Measurements from ENCODE around the gene MSL2. TPM values are rescaled to one million over a fixed set of nuclear protein-coding genes. Genes with fewer than 3 reads are reported as not detected.
A peak's percentile ranks its signal among the peaks of the same experiment; 100 is the strongest.

Gene MSL2
- total and polyA plus RNA-seq, 10 donors, result 12.0 to 89.3 (median 56.3) TPM

DNA sequence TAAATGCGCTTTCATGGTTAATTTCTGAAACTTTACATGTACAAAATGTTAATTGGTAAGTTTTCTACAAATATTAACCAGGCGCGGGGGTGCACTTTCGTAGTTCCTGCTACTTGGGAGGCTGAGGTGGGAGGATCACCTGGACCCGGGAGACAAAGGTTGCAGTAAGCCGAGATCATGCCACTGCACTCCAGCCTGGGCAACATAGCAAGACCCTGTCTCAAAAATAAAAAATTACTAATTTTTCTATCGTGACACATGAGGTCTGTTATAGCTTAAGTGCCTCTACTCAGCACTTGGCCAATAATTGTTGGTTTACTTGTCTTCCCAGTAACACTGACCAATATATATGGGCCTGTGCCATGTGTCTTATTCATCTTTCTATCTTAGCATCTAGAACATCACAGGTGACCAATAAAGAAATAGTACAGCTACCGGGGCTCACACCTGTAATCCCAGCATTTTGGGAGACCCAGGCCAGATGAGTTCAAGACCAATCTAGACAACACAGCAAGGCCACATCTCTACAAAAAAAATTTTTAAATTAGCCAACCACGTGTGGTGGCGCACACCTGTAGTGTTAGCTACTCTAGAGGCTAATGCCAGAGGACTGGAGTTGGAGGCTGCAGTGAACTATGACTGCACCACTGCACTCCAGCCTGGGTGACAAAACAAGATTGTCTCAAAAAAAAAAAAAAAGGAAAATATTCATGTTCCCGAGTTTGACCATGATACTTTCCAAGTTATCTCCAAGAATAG, 6.1 kb downstream of the MSL2 start:
- peaks cover 60 to 93% (median 81%) of the 10 kb centered on the region in 6 donors for H3K4me1 ChIP-seq
- H3K27me3 ChIP-seq (replicated peaks in 1 of 7), result no peaks in the 10 kb centered on the region
- no peak overlapping the region for H3K27ac ChIP-seq
- DNase-seq, result no peak
- WGBS, 5 donors, result 89 to 95% (median 91%) methylated on average over 11 of the region's 11 CpGs
- no peaks in the 10 kb centered on the region for H3K9me3 ChIP-seq
- intact Hi-C loops (cut with DNase I; ENCODE audit: low total_unique reads), result loop anchor here (10.0 kb wide), 2 partner anchors 55 to 565 kb away; partner anchors contain the start of gene STAG1
- H3K36me3 ChIP-seq, result peaks cover 0 to 6% (median 0%) of the 10 kb centered on the region in 6 donors
- TF ChIP-seq POLR2A (IDR thresholded peaks at IDR 0.05) (no peak), POLR2AphosphoS5 (IDR thresholded peaks at IDR 0.05) (no peak)
- TF ChIP-seq, protein P1, sequence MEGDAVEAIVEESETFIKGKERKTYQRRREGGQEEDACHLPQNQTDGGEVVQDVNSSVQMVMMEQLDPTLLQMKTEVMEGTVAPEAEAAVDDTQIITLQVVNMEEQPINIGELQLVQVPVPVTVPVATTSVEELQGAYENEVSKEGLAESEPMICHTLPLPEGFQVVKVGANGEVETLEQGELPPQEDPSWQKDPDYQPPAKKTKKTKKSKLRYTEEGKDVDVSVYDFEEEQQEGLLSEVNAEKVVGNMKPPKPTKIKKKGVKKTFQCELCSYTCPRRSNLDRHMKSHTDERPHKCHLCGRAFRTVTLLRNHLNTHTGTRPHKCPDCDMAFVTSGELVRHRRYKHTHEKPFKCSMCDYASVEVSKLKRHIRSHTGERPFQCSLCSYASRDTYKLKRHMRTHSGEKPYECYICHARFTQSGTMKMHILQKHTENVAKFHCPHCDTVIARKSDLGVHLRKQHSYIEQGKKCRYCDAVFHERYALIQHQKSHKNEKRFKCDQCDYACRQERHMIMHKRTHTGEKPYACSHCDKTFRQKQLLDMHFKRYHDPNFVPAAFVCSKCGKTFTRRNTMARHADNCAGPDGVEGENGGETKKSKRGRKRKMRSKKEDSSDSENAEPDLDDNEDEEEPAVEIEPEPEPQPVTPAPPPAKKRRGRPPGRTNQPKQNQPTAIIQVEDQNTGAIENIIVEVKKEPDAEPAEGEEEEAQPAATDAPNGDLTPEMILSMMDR (IDR thresholded peaks at IDR 0.05 in 8 of 11, conservative IDR thresholded peaks at IDR 0.05 in 3 of 11), result no peak
- peak overlapping the region in 1 of 8 donors; percentile 9 for H3K4me3 ChIP-seq

DNA sequence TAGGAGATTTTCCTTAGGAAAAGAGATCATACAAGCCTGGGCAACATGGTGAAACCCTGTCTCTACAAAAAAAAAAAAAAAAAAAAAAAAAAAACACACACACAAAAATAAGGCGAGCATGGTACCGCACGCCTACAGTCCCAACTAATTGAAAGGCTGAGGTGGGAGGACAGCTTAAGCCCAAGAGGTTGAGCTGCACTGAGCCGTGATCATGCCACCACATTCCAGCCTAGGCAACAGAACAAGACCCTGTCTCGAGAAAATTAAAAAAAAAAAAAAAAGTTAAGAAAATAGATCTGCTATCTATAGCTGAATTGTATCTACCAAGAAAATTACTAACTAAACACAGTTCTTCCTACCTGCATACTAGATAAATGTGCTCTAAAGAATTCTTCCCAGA, 7.1 kb downstream of the MSL2 start:
- intact Hi-C loops (cut with DNase I; ENCODE audit: low total_unique reads), result no loop called here
- no peak for DNase-seq
- no peaks in the 10 kb centered on the region for H3K9me3 ChIP-seq
- 70 to 84% (median 82%) methylated on average over 5 of the region's 5 CpGs for WGBS, 5 donors
- peak overlapping the region in 1 of 8 donors; percentile 20 for H3K4me3 ChIP-seq
- H3K27me3 ChIP-seq (replicated peaks in 1 of 7), result no peaks in the 10 kb centered on the region
- H3K4me1 ChIP-seq, result peaks cover 60 to 100% (median 90%) of the 10 kb centered on the region in 6 donors
- TF ChIP-seq POLR2AphosphoS5 (IDR thresholded peaks at IDR 0.05), result no peak
- TF ChIP-seq POLR2A (IDR thresholded peaks at IDR 0.05), result no peak
- TF ChIP-seq, protein P1 (IDR thresholded peaks at IDR 0.05 in 8 of 11, conservative IDR thresholded peaks at IDR 0.05 in 3 of 11), result no peak
- H3K36me3 ChIP-seq, result peaks cover 0 to 6% (median 0%) of the 10 kb centered on the region in 6 donors
- no peak overlapping the region for H3K27ac ChIP-seq

DNA sequence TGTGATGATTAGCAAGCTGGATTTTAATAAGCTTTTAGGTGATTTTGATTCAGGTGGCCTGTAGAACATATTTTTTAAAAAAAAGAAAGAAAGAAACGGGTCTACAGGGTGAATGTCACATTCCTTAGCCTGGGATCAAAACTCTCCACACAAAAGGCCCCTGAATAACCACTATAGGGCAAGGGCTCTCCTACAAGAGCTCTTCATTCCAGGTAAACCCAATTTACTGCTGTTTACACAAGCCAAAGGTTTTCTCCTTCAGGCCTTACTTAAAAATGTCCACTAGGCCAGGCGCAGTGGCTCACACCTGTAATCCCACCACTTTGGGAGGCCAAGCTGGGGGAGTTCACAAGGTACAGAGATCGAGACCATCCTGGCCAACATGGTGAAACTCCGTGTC, 8.3 kb downstream of the MSL2 start:
- peaks cover 65 to 100% (median 100%) of the 10 kb centered on the region in 6 donors for H3K4me1 ChIP-seq

DNA sequence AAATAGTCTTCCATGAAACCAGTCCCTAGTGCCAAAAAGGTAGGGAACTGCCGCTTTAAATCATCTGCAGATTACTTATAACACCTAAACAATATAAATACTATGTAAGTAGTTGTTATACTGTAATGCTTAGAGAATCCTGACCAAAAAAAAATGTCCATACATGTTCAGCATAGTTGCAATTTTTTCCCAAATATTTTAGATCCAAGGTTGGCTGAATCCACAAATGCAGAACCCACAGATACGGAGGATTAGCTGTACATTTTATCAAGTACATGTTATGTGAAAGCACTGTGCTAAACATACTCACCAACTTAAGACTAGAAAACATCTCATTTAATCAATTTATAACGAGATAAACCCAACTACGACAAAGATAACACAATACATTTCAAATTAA, 9.3 kb downstream of the MSL2 start:
- intact Hi-C loops (cut with DNase I; ENCODE audit: low total_unique reads), result no loop called here
- peaks cover 0 to 6% (median 0%) of the 10 kb centered on the region in 6 donors for H3K36me3 ChIP-seq
- H3K27ac ChIP-seq, result peak overlapping the region in 1 of 8 donors; percentile 6
- TF ChIP-seq, protein P1 (IDR thresholded peaks at IDR 0.05 in 8 of 11, conservative IDR thresholded peaks at IDR 0.05 in 3 of 11), result no peak
- TF ChIP-seq POLR2A (IDR thresholded peaks at IDR 0.05) (no peak), POLR2AphosphoS5 (IDR thresholded peaks at IDR 0.05) (no peak)
- no peak for DNase-seq
- H3K27me3 ChIP-seq (replicated peaks in 1 of 7), result no peaks in the 10 kb centered on the region
- peak overlapping the region in 1 of 8 donors; percentile 2 for H3K4me3 ChIP-seq
- 64 to 79% (median 73%) methylated on average over 4 of the region's 4 CpGs for WGBS, 5 donors
- no peaks in the 10 kb centered on the region for H3K9me3 ChIP-seq
- peaks cover 66 to 100% (median 100%) of the 10 kb centered on the region in 6 donors for H3K4me1 ChIP-seq

More for the DNA sequence above, 8.3 kb downstream of the MSL2 start:
- no peak overlapping the region for H3K4me3 ChIP-seq
- peak overlapping the region in 1 of 8 donors; percentile 6 for H3K27ac ChIP-seq
- 77 to 84% (median 77%) methylated on average over 4 of the region's 4 CpGs for WGBS, 5 donors
- TF ChIP-seq POLR2AphosphoS5 (IDR thresholded peaks at IDR 0.05) (no peak), POLR2A (IDR thresholded peaks at IDR 0.05) (no peak)
- TF ChIP-seq, protein P1 (IDR thresholded peaks at IDR 0.05 in 8 of 11, conservative IDR thresholded peaks at IDR 0.05 in 3 of 11), result no peak
- H3K9me3 ChIP-seq, result no peaks in the 10 kb centered on the region
- DNase-seq, result no peak
- intact Hi-C loops (cut with DNase I; ENCODE audit: low total_unique reads), result no loop called here
- H3K27me3 ChIP-seq (replicated peaks in 1 of 7), result no peaks in the 10 kb centered on the region
- H3K36me3 ChIP-seq, result peaks cover 0 to 6% (median 0%) of the 10 kb centered on the region in 6 donors
